Retina (tissue), 1 donor: ENCODE results near the gene TBC1D4.

Experiments
- DNase-seq: peaks from one replicate; pipeline ENCODE4 v3.0.0-alpha.2; 2016

TBC1D4 gene, protein sequence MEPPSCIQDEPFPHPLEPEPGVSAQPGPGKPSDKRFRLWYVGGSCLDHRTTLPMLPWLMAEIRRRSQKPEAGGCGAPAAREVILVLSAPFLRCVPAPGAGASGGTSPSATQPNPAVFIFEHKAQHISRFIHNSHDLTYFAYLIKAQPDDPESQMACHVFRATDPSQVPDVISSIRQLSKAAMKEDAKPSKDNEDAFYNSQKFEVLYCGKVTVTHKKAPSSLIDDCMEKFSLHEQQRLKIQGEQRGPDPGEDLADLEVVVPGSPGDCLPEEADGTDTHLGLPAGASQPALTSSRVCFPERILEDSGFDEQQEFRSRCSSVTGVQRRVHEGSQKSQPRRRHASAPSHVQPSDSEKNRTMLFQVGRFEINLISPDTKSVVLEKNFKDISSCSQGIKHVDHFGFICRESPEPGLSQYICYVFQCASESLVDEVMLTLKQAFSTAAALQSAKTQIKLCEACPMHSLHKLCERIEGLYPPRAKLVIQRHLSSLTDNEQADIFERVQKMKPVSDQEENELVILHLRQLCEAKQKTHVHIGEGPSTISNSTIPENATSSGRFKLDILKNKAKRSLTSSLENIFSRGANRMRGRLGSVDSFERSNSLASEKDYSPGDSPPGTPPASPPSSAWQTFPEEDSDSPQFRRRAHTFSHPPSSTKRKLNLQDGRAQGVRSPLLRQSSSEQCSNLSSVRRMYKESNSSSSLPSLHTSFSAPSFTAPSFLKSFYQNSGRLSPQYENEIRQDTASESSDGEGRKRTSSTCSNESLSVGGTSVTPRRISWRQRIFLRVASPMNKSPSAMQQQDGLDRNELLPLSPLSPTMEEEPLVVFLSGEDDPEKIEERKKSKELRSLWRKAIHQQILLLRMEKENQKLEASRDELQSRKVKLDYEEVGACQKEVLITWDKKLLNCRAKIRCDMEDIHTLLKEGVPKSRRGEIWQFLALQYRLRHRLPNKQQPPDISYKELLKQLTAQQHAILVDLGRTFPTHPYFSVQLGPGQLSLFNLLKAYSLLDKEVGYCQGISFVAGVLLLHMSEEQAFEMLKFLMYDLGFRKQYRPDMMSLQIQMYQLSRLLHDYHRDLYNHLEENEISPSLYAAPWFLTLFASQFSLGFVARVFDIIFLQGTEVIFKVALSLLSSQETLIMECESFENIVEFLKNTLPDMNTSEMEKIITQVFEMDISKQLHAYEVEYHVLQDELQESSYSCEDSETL (N-terminal part only)

DNA sequence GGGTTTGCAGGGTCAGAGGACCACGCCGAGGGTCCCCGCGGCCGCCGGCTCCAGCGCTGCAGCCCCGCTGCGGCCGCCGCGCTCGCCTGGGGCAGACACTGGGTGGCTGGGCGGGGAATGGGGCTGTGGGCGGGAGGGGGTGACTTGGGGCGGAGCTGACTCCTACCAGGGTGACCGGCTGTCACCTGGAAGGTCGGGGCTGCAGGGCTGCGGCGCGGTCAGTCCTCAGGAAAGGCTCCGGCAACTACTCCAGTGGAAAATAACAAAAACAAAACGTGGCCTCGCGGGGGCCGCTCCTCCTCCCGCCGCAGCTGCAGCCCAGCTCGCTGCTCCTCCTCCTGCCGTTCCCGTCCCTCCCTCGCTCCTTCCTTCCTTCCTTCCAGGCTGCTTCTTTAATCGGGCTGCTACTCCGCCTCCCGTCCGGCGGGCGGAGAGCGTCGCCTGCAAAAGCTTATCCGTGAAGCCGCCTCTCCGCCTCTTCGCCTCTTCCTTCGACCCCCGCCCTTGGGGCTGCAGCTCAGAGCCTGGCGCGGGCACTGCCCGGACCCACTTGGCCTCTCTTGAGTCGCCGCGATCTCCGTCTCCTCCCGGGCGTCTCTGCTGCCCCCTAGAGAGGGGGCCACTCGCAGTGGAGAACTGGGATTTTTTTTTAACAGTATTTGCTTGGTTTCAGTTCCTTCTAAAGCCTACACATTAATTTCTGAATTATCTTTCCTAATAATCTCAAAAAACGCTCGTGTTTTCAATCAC is at the start of gene TBC1D4:
Gene TBC1D4 (minus strand): TSS at position 100 of the 750 bp plus-strand sequence. CDS start 402 bp downstream, outside the sequence.
- DNase-seq = peak; percentile 95

DNA sequence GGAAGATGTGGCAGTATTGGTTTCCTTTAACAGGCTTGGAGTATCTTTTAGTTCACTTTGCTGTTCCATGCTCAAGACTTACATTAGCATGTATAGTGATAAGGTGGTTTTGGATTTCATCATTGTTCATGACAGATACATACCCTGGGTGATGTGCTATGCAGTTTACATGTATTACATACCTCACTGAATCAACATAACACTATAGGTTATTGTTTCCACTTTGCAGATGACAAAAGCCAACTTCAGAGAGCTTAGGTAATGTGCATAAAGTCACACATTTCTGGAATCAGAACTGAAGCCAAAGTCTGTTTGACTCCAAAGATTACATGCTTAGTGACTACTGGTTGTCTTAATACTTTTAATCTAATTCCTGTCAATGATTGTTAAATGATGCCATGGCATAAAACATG is 48.6 kb upstream of the TBC1D4 start:
- no peak for DNase-seq

DNA sequence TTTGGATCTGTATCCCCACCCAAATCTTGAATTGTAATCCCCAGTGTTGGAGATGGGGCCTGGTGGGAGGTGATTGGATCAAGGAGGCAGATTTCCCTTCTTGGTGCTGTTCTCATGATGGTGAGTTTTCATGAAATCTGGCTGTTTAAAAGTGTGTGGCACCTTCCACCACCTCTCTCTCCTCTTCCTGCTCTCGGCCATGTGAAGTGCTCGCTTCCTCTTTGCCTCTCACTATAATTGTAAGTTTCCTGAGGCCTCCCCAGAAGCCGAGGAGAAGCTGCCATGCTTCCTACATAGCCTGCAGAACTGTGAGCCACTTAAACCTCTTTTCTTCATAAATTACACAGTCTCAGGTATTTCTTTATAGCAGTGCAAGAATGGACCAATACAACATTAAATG is 40.0 kb upstream of the TBC1D4 start:
- no peak for DNase-seq

DNA sequence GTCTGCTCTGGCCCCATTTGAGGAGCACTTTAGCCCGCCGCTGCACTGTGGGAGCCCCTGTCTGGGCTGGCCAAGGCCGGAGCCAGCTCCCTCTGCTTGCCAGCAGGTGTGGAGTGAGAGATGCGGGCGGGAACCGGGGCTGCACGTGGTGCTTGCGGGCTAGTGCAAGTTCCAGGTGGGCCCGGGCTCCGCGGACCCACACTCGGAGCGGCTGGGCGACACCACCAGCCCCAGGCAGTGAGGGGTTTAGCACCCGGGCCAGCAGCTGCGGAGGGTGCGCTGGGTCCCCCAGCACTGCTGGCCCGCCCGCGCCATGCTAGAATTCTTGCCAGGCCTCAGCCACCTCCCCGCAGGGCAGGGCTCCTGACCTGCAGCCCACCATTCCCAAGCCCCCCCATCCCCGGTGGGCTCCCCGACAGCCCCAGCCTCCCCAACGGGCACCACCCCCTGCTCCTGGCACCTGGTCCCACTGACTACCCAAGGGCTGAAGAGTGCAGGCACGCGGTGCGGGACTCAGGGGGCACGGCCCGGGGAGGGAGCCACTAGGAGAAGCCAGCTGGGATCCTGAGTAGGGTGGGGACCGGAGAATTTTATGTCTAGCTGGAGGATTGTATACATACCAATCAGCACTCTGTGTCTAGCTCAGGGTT is 36.6 kb upstream of the TBC1D4 start:
- DNase-seq = no peak

DNA sequence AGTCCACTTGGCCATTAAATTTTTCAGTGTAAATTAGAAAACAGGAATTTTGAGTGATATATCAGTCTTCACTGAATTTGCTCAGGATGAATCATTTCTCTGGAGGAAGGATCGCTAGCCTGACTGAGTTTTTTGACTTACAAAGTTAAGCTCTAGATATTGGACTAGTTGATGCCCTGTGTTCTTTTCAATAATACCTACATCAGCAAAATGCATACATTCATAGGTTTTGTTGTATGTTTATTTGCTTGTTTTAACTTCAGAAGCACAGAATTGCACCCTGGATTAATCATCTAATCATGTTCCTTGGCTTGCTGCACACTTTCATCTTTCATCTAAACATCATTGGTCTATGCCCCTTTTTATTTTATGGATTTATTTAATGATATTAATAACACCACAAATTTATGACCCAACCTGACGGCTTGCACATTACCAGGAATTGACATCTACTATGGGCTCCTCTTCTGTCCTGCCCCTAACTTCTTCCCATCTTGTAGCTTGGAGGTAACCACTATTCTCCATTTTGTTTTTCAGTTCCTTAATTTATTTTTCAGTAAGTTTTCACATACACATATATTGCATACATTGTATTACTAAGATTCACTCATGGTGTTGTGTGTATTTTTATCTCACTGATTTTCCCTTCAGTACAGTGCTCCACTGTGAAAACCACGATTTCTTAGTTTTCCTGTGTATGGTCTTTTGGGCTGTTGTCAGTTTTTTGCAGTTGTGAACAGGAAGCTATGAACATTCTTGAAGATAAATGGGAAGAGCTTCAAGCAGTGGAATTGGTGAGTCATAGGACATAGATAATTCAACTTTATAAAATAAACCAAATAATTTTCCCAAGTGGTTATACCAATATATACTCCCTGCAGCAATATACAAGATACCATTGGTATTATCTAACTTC is 32.4 kb upstream of the TBC1D4 start:
- DNase-seq = no peak

DNA sequence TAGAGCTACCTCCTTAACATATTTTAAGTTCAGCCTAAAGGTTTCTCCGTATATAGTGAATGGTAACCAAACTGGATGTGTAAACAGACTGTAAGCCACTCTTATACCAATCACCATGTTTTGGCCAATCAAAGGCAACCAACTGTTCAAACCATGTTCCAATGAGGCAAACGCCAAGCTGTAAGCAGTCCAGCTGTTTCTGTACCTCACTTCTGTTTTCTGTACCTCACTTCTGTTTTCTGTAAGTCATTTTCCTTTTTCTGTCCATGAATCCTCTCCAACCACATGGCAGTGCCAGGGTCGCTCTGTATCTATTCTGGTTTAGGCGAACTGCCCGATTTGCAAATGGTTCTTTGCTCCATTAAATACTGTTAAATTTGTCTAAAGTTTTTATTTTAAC is 31.3 kb upstream of the TBC1D4 start:
- DNase-seq = no peak

DNA sequence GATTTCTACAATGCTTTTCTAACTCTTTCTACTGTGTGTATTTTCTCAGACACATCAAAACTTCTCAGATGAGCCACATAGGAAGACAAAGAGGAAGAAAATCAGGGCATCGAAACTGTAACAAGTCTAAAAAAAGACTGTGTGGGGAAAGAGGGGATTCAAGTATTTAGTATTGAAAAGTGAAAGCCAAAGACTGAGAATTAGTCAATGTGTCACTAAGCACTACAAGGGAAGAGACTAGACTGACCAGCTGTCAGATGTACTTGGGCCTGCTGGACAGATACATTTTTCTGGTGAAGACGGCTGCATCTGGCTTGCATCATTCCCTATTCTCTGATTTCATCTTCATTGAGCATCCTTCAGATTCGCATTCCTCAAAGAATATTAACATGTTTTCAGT is 30.3 kb upstream of the TBC1D4 start:
- DNase-seq = no peak

DNA sequence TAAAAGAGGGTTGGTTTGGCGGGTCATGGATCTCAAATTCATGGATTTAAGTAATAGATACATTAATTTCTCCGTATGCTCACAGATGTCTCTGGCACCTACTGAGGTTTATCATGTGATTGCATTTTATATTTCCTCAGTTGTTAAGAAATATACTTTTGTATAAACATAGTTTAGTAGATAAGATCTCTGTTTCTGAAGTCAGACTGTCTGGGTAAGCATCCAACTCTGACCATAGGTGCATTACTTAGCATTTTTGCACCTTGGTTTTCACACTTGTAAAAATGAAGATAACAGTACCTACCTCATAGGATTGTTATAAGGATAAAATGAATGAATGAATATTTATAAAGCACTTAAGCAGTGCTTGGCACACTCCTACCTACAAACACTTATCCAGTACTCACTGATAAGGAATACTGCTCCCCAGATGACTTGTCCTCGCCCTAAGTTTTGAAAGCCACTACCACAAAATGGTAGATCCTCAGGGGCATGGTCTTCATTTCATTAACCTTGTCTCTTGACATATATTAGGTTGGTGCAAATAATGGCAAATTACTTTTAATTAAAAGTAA is 29.2 kb upstream of the TBC1D4 start:
- DNase-seq = no peak

DNA sequence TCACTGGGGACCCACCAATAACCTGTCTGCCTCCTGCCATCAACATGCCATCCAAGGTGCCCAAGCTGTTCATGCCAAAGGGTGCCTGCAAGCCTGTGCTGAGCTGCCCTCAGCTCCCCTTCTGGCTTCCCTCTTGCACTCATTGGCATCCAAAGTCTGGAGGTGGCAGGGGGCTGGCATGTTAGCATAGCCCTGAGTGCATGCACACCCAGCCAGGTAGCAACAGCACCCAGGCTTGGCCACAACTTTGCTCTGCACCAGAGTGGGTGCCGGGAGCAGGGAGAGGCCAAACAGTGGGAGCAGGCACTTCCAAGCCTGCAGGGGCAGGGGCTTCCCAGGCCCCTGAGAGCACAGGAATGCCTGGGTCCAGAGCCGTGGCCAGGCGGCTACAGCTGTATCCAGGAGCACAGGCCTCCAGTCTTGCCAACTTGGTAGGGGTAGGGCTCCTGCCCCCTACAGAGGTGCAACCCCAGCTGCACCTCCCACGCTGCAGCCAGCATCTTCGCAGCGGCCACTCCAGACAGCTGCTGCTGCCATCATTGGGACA is 26.1 kb upstream of the TBC1D4 start:
- DNase-seq = no peak

DNA sequence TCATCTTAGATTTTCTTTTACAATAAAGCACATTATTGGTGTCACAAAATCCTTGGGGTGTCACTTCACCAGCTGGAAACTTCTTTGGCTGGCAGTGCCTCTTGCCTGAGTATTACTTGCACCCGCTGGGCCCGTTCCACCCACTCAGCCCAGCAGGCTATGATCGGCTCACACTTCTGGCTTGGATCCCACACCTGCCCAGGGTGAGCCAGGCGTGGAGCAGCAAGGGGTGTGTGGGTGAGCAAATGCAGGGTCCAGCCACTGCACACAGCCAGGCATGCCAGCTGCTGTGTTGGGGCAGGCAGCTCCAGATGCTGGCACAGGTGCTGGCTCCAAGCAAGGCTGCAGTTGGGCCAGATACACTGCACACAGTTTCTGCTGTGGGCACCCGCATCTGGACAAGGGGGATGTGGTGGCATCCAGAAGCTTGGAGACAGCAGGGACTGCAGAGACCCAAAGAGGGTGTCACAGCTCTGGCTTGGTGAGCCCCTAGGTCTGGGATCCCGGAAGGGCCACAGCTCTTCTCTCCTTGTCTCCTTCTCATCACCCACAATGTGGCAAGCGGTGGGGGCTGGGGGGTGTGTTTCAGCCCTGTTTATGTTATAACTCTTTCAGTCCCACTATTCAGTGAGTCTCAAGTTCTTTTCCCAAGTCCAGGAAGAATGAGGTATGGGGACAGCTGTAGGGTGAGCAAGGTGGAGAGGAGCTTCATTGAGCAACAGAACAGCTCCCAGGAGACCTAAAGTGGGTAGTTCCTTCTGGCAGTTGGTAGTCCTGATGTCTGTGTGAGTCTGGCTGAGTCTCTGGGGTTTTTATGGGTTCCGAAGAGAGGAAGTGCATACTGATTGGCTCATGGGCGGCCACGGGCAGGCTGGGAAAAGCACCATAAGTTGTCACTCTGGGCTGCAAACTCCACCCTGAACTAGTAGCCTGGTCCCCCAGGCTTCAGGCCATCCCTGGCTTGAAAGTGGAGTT is 25.3 kb upstream of the TBC1D4 start:
- no peak for DNase-seq

DNA sequence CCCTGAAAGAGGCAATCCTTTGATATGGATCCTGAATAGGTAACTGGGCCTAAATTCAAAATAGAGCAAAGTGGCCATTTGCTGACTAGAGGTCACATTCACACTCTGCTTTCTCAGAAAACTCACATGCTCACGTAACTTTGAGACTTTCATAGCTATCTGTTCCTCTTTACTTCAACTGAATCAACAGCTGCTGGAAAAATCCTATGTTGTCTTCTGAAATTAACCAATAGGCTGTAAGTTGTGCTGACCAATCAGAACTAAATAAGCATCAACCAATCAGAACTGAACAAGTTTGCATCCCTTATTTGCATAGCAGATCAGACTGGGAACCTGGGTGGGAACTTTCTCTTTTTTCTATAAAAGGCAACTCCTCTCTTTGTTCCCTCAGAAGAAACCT is 24.0 kb upstream of the TBC1D4 start:
- no peak for DNase-seq

DNA sequence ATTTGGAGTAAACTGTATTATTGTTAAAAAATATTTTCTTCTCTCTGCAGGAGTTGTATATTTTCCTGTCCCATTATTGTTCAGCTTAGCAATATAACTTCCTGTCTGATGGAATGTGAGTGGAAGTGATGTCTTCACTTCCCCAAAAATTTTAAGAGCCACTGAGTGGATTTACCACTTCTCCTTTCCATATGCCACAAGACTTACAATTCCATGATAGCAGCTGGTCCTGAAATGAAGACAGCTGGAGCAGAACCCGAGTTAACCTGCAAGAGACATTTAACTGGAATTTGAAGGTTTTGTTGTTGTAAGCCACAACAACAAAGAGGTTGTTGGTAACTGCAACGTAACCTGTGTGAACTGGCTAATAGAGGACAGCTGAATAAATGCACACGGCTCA is 23.4 kb upstream of the TBC1D4 start:
- no peak for DNase-seq

DNA sequence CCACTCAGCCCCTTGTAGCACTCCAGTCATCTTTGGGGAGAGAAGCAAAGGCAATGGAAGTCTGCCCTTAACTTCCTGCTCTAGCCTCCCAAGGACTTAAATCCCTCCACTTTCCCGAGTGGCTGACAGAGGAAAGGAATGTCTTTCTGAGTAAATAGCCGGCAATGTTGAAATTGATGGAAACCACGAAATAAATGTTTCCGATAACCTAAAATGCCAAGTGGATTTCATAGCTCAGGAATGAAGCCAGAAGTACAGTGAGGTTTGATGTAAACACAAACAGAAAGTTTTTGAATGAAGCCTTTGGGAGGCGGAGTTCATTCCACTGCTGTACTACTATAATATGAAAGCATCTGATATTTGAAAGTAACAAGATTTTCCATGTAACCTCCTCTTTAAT is 14.0 kb upstream of the TBC1D4 start:
- DNase-seq = no peak

DNA sequence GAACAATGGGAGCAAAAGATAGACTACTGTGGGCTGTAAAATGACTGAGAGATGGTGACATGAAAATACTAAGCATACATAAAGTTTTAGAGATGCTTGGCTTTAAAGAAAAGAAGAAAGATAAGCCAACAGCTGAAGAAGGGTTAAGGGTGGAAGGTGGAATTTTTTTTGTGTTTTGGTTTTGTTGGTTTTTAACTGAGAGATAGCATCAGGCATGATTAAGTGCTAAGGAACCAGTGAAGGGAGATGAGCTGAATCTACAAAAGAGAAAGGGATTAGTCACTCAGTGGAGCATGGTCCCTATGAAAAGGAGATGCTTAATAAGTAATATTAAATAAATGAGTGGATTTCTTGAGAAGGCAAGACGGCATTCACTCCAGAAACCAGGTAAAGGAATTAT is 12.5 kb upstream of the TBC1D4 start:
- DNase-seq = no peak

DNA sequence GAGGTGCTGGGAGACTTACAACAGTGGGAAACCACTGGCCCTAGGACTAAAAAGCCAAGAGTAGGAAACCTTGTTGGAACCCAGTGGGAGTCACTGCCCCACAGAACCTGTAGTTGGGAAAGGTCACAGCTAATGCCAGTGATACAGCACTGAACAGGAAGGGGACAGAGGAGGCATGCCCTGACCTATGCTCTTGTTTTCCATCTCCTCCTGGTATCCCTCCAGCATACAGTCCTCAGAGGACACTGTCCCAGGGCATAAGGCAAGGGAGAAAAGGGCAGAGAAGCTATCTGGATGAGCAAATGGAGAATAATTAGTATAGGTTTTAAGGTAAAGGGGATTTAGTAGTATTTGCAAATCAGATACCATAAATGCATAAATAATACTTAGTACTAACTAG is 11.2 kb upstream of the TBC1D4 start:
- no peak for DNase-seq

DNA sequence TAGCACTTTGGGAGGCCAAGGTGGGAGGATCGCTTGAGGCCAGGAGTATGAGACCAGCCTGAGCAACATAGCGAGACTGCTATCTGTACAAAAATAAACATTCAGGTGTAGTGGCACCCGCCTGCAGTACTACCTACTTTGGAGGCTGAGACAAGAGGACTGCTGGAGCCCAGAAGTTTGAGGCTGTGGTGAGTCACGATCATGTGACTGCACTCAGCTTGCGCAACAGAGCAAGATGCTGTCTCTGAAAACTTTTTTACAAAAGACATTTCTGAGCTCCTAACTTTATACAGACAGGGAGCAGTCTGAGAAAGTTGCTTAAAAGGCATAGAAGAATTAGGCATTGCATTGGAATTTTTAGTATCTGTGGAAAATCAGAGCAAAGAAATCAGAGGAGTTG is 10.4 kb upstream of the TBC1D4 start:
- no peak for DNase-seq

DNA sequence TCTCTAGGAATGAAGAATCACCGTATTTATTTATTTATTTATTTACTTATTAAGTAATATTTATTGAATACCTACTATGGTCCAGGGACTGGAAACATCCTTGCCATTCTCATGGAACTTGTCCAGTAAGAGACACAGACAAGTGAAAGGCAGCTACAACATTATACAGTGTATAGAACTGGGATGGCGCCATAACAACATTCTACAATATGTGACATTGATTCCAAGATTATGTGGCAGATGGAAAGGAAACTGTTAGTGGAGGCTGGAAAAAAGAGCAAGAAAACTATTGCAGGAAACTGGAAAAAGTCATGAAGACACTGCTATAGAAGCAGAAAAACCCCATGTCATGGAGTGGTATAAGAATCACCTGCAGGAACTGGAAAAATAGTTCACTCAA is 9.4 kb upstream of the TBC1D4 start:
- no peak for DNase-seq

DNA sequence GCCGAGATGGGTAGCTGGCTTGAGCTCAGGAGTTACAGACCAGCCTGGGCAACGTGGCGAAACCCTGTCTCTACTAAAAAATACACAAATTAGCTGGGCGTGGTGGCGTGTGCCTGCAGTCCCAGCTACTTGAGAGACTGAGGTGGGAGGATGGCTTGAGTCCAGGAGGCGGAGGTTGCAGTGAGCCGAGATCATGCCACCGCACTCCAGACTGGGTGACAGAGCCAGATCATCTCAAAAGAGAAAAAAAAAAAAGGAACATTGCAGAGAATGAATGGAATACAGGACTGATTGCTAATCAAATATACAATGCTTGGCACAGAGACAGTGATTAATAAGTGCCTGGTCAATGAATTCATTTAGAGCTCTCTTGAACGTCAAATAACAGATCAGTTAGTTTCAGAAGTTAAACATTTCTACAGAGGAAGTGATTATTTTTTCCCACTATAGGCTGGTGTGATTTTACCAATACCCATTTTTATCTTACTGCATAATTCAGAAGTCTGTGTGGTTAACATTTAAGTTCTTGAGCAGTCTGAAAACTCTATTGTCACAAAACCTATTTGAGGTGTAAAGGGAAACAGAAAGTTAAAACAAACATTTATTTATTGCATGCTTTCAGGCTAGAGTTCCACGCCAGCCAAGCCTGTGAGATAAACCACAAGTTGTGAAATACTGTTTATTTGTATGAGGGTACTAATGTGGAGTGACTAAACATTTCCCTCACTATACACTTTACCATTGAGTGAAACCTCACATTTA is 7.7 kb upstream of the TBC1D4 start:
- DNase-seq = no peak
